Endothelial cell (in vitro differentiated cells): ENCODE data around the gene CBFA2T3. TPM values are rescaled to one million over a fixed set of nuclear protein-coding genes. Genes with fewer than 3 reads are reported as not detected.

Source experiments
- DNase-seq: peaks from one replicate; pipeline ENCODE4 v3.0.0; 2021; ENCODE audit warnings: low spot score
- H3K27ac Mint-ChIP-seq: one replicate; pipeline ENCODE4 v1.8.0; 2021; ENCODE audit warnings: mixed read lengths, inconsistent platforms; ENCODE audit not compliant: unreplicated experiment
- H3K27me3 Mint-ChIP-seq: one replicate; pipeline ENCODE4 v1.8.0; 2021; ENCODE audit warnings: mild to moderate bottlenecking, moderate library complexity, mixed read lengths, inconsistent platforms; ENCODE audit not compliant: unreplicated experiment
- H3K36me3 Mint-ChIP-seq: one replicate; pipeline ENCODE4 v1.8.0; 2021; ENCODE audit warnings: mild to moderate bottlenecking, low read depth, mixed read lengths, inconsistent platforms; ENCODE audit not compliant: unreplicated experiment
- H3K4me1 Mint-ChIP-seq: one replicate; pipeline ENCODE4 v1.8.0; 2021; ENCODE audit warnings: mild to moderate bottlenecking, mixed read lengths, inconsistent platforms; ENCODE audit not compliant: unreplicated experiment
- H3K4me3 Mint-ChIP-seq: one replicate; pipeline ENCODE4 v1.8.0; 2021; ENCODE audit warnings: mild to moderate bottlenecking, mixed read lengths, inconsistent platforms; ENCODE audit not compliant: unreplicated experiment
- H3K9me3 Mint-ChIP-seq: one replicate; pipeline ENCODE4 v1.8.0; 2021; ENCODE audit warnings: mixed read lengths, inconsistent platforms; ENCODE audit not compliant: unreplicated experiment
- CTCF ChIP-seq: fragments of 200-600 bp; sonication (generic); IDR thresholded peaks from one replicate; pipeline ENCODE4 v1.5.0; 2021; ENCODE audit warnings: antibody characterized with exemption; ENCODE audit not compliant: unreplicated experiment
- total RNA-seq: library from RNA; stranded (reverse); fragmentation: NEBNext Ultra II Directional; extraction: Animal tissue kit (Norgen Biotek cat#: 25700); gene quantifications from one replicate; pipeline ENCODE4 v1.2.1, GENCODE V29; 2021; ENCODE audit not compliant: unreplicated experiment

CBFA2T3 gene
- total RNA-seq, 1 donor from 2014 or later: 1.6 TPM

GRCh38 chr16:88825146-88825545 lies 151.9 kb downstream of the CBFA2T3 start:
- Mint-ChIP-seq H3K36me3 (peaks cover 3% of the 10 kb centered on the region), H3K27me3 (peaks cover 5% of the 10 kb centered on the region), H3K9me3 (no peaks in the 10 kb centered on the region), H3K27ac (no peak overlapping the region), H3K4me3 (no peak overlapping the region), H3K4me1 (no peaks in the 10 kb centered on the region)
- no peak for DNase-seq
- TF ChIP-seq CTCF: no peak

Other genes starting within 250 kb of the CBFA2T3 start
- 428 TPM for gene PIEZO1, start 192.0 kb downstream of the CBFA2T3 start, total RNA-seq
- gene CDT1, start 173.4 kb downstream of the CBFA2T3 start, total RNA-seq: 16.2 TPM
- 80.7 TPM for gene APRT, start 165.3 kb downstream of the CBFA2T3 start, total RNA-seq
- gene GALNS, start 120.3 kb downstream of the CBFA2T3 start, total RNA-seq: 24.7 TPM
- gene TRAPPC2L, start 120.1 kb downstream of the CBFA2T3 start, total RNA-seq: 65.3 TPM
- not detected for gene PABPN1L, start 110.5 kb downstream of the CBFA2T3 start, total RNA-seq
- 28.2 TPM for gene ACSF3, start 116.6 kb upstream of the CBFA2T3 start, total RNA-seq
- gene CDH15, start 194.5 kb upstream of the CBFA2T3 start, total RNA-seq: not detected
- 0.54 TPM for gene SLC22A31, start 223.3 kb upstream of the CBFA2T3 start, total RNA-seq
- 35.5 TPM for gene ZNF778, start 240.5 kb upstream of the CBFA2T3 start, total RNA-seq